HG03135 (cell line): Measurements from ENCODE around the gene CARHSP1.
"Not testable (repeated sequence)": the region's sequence is repeated elsewhere in the genome, so short reads cannot be mapped to it uniquely, and the experiment has no call there.

Experiments used
- ATAC-seq: cut with Tn5 transposase; IDR thresholded peaks from one replicate; pipeline ENCODE4 v1.9.1; 2021; ENCODE audit warnings: mild to moderate bottlenecking, moderate library complexity; ENCODE audit not compliant: unreplicated experiment

CARHSP1 gene

DNA sequence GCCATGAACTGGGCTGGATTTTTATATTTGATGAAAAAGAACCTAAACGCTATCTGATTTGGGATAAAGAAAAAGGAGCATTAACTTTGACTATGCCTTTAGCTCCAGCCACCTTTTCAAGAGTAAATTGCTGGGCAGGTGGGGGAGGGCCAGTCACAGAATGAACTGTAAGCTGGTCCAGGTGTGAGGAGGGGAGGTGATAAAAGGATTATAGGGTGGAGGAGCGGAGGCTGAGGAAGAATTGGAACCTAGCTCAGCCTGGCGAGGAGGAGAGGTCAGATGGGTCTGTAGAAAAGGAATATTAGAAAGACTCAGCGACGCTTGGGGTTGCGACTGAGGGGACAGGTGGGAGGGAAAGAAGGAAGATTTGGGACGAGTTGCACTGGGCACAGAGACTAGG is 32.0 kb downstream of the CARHSP1 start:
- not testable (repeated sequence) for ATAC-seq

DNA sequence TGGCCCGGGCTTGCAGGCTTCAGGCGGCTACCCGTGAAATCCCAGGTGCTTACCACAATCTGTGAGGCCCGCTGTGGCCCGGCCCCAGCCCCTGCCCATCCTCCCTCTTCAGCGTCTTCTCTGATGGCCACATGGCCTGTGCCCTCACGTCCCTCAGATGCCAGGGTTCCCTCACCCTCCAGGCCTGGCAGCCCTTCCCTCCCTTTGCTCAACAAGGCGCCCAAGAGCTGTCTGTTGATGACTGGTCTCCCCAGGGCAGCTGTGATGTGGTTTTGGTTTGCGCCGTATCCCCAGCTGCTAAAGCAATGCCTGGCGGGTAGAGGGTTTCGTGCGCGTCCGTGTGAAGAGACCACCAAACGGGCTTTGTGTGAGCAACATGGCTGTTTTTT is 36.1 kb downstream of the CARHSP1 start:
- no peak for ATAC-seq

DNA sequence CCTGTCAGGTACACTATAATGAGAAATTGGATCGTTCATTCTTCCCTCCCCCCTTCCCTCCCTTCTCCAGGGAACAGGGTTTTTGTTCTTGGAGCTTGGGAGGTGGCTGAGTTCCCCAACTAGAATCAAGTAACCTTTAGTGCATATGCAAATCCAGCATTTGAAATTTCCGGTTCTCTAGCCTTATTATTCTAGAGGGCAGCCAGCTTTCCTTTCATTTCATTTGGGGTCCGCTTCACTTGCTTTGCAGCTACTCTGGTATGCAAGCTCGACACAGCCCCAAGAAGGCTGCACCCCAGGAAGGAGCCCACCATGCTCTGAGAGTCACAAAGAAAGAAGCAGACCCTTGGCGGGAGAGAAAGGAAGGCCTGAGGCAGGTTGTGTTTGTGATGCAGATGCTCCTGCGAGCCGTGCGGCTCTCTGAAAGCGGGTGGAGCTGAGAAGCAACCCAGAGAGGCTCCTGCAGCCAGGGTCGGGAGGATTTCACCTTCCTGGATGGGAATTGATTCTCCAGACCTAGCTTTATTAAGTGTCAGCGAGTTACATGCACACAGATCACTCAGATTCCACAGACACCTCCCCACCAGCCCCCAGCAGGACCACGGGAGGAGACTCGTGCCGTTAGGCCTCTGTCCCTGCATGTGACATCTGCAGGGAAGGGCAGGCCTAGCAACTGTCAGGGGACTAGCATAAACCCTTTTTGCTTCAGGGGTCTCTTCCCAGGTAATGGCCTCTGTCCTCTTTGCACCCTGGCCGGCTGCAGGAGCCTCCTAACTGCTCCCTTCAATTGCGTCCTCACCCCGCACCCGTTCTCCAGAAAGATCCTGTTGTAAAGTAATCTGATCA is 36.7 kb downstream of the CARHSP1 start:
- ATAC-seq, result no peak

DNA sequence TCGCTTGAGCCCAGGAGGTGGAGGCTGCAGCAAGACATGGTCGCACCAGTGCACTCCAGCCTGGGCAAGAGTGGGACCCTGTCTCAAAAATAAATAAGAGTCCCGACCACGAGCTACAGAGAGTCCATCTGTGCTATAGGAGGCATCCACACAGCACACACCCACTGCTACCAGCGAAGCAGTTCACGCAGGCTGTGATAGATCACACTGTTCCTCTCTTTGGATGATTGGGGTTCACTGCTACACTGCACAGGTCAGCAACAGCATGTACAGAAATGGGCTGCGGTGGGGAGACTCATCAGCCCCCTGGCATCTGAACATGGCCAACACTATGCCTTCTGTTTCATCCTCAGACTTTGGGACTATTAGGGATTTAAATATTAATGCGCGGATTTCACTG is 37.4 kb downstream of the CARHSP1 start:
- ATAC-seq, result no peak

DNA sequence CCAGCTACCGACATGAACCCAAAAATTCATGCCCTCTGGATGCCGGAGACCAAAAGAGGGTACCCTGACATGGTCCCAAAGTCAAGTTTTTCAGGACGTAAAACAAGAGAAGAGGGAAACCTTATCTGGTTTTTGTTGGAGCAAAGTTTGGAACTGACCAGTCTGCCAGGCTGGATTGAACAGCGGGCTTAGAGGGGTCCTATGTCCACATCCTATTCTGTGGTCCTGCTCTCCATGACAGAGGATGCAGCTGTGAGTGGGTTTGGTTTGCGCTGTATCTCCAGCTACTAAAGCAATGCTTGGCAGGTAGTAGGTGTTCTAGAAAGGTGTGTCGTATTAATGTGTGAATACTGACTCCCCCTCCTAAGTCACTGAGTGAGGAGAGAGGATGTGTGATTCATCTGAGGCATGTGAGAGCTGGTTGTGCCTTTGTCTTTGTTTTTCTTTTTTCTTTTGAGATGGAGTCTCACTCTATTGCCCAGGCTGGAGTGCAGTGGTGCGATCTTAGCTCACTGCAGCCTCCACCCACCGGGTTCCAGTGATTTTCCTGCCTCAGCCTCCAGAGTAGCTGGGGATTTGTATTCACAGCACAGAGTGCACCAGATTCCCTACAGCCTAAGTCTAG is 40.2 kb downstream of the CARHSP1 start:
- ATAC-seq, result no peak

DNA sequence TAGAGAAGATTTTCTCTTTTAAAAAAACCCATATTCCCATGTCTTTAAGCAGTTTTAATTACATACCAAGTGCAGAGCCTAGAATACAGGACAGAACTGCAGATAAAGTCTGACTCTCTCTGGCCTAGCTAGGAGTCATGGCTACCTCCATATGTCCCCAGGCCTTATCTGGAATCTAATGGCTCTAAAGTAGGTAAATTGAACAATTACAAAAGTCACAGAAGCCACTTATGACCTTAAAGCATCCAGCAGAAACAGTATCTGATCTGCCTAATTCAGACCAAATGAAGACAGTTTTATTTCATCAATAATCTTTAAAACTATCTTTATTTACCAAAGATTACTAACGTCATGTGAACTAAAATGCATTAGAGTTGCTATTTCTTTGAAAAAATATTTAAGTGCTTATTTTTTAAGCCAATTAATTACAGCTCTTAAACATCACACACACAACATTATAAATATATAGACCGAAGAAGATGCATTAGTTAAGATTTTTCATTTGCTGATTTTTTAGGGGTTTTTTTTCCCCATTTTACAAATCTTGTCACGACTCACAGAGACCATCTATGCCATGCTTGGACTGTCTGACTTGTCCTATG is 42.4 kb downstream of the CARHSP1 start:
- ATAC-seq, result no peak

DNA sequence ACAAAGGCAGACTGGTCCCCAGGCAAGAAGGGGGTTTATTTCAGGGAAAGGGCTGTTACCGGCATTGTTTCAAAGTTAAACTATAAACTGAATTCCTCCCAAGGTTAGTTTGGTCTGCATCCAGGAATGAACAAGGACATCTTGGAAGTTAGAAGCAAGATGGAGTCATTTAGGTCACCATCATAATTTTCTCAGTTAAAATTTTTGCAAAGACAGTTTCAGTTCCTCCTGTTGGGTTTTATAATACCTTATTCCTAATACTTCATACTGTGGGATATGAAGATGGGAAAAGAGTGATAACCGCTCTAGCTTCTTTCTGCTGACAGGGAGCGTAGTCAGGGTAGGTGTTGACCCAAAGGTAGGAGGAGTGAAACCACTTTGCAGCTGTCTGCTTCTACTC is 46.4 kb downstream of the CARHSP1 start:
- ATAC-seq, result no peak

DNA sequence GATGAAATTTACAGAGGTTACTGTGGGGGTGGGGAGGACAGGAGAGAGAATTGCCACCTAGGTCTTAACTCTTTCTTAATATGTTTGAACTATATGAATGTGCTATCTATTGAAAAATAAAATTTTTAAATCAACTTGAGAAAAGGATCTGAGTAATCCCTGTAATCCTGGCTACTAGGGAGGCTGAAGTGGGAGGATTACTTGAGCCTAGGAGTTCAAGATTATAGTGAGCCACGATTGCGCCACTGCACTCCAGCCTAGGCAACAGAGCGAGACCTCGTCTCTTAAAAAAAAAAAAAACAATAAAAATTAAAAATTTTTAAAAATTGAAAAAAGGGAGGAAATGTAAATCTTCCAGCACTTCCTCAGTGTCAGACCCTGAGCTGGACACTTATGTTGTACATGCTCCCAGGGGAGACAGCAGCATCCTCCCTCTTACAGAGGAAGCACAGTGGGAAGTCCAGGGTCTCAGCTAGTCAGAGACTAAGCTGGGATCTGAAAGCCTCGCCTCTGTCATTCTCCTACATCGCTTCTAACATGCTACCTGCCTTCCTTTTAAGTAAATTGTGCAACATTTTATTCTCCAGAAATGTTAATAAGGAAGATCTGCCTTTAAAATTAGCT is 49.3 kb downstream of the CARHSP1 start:
- ATAC-seq, result no peak

DNA sequence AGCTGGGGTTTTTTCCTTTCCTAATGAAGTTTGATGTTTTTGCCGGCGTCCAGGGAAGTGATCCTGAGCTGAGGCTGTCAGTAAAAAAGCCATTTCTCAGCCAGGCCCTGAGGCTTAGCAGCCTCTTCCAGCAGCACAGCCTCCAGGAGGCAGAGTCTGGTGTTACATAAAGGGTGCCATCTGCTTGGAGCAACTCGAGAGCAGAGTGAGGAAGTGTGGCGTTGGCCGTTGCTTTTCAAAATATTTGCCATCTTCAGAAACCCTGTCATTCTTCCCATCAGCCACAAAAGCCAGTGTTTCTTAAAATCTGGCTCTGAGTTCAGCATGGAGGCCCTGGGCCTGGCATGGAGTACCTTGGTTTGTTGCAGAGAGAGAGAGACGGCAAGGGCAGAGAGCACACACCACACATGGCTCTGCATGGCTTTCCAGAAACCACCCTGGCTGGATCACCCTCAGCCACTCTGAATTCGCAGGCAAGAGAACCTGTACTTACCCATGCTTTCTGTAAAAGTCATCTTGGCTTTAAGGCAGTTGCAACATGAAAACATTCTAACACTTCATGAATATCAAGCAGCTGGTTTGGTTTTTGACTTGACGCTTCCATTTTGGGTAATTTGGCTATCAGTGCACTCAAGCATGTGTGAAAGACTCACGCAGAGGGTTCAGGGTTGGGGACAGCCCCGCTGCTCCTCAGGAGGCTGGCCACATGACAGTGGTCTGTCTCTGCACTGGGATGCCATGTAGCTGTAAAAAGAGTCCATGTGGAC is 50.1 kb downstream of the CARHSP1 start:
- peak; percentile 71 for ATAC-seq

DNA sequence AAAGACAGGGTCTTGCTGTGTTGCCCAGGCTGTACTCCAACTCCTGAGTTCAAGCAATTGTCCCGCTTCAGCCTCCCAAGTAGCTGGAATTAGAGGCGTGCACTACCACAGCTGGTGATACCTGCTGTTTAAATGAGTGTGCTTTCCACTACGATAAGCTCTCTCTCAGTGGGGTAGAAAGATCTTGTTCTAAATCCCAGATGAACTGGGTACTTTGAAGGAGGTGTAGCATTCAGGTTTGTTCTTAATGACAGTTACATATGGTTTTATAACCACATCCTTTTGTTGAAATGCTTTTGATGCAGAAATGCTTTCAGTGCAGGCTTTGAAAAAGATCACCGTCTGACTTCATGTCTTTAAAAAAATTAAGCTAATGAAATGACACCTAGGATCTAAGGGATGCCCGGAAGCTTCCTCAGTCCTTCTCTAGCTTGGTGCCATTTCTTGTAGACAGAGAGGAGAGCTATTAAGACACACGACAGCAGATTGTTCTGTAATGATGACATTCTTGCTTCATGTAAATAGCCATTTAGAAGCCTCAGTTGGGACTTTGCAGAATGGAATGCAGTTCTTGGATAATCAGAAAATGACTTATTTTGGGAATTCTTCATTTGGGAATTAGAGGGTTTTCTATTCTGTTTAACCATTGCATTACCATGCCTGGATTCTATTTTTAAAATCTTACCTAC is 51.7 kb downstream of the CARHSP1 start:
- ATAC-seq, result no peak

DNA sequence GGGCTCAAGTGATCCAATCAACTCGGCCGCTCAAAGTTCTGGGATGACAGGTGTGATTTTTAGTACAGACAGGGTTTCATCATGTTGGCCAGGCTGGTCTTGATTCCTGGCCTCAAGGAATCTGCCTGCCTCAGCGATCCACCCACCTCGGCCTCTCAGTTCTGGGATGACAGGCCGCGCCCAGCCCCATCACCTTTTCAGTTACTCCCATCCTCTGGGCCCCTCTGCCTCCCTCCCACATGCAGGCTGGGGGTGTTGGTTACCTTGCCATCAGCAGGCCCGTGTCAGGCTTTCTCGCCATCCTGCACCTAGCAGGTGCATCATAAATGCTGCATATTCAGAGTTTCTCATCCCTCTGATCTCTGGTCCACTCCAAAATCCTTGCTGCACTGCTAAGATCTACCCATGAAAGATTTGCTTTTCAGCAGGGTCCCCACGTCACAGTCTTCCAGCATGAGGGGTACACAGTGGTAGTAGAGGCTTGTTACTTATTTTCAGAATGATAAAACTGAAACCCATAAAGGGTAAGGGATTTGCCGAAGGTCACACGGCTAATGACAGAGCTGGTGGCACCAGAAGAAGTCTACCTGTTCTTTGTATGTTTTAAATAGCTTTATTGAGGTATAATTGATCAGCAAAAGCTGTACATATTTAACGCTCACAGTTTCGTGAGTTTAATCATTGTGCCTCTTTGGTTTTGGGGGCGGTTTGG is 54.6 kb downstream of the CARHSP1 start:
- ATAC-seq, result no peak

DNA sequence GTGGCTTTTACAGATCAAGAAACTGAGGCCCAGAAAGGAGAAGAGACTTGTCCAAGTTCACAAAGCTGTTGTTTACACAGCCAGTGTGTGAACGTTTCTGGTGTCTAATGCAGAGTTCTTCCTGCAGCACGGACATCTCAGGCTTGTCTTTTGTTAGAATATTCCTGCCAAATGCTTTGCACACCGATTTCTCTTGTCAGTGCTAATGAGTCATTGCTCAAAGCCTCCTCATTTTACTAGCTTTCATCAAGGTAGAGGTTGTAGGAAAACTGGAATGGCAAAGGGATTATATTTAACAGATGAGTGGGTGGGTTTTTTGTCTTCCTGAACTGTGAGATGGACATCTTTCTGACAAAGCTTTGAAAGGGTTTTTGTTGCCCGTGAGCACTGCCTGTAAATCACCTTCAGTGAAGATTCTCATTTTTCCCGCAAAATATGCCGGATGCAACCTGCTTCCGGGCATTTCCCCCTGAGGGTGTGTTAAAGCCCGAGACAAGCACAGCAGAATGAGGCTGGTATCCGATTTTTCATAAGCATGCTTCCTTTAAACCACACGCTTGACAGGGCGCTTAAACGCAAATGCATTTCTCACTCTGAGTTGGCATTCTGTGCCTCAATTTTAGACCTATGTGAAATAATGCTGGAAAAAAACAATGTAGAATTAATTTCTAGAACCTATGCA is 56.5 kb downstream of the CARHSP1 start:
- ATAC-seq, result no peak

DNA sequence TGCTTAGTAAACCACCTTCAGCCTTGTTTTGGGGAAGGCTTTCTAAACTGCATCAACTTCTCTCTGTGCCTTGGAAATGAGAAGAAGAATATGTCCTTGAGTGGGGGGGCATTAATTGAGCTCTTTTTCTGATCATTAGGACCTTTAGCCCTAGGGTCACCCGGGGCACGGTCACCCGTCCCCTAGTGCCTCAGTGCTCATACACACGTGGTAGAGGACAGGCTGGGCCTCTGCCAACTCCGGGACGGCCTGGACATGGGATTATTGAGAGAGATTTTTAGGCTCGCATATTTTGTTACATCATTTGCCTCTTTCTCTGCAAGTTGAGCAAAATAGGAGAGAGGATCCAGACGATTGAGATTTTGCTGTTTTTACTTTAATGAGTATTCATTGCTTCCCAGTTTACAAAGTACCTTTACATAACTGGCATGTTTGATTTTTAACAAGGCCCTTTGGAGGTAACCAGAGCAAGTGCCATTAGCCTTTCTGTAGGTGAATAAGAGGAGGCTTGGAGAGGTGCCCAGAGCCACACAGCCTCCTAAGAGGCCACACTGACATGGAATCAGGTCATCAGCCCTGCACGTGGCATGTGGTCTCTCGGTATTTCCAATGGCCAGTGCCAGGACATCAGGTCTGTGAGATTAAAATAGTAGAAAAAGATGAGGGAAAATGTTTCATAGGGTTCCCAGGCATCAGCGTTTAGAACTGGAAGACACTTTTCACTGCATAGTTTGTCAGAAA is 60.0 kb downstream of the CARHSP1 start:
- ATAC-seq, result no peak

DNA sequence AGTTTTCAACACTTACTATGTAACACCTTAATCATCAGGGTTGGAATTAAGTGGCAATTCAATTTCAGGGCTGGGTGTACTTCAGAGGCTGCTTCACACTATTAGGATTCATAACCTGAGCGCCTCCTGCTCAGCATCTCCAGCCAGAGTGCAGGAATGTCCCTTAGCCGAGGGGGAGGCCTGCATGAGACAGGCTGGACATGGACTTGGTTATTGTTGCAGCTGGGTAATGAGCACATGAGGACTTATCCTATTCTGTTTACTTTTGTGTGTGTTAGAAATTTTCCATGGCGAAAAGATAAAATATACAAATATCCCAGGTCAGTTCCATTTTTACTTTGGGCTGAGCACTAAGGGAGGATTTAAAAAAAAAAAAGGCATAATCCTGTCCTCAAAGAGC is 60.8 kb downstream of the CARHSP1 start:
- no peak for ATAC-seq

DNA sequence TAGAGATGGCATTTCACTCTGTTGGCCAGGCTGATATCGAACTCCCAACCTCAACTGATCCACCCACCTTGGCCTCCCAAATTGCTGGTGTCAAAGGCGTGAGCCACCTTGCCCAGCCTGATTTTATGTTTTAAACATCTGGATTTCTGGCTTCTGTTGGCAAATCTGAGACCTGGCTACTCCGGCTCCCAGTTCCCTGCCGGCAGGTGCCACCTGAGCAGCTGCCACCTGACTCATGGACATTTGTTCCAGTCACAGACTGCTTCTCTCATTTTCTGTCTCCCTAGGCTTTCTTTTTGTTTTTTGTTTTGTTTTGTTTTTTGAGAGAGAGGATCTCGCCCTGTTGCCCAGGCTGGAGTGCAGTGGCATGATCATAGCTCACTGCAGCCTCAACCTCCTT is 61.6 kb downstream of the CARHSP1 start:
- no peak for ATAC-seq

DNA sequence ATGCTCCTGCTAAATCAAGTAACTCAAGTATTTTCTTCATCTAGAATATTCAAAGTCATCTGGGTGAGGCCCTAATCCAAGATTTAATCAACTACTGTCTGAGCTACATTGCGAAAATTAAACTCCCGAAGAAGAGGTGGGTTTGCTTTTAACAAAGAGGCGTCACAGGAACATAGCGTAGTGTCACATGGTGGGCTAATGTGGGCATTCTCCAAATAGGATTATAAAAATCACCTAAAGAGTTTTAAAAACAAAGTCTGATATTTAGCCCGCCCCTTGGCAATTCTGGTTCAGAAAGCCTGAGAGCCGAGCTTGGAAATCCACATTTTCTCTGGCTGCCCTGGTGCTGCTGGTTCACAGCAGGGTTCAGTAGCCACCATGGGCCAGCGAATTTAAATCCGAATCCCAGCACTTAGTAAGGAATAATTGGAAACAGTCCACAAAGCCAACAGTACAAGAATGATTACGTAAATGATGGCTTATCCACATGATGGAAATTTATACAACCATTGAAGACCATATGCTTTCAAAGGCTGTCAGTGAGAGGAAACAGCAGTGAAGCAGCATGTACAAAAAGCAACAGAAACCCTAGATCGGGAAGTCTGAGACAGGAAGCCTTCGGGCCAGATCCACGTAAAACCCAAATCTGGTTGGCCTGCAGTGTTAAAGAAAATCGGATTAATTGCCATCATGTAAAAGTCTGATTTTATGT is 62.4 kb downstream of the CARHSP1 start:
- ATAC-seq, result no peak

DNA sequence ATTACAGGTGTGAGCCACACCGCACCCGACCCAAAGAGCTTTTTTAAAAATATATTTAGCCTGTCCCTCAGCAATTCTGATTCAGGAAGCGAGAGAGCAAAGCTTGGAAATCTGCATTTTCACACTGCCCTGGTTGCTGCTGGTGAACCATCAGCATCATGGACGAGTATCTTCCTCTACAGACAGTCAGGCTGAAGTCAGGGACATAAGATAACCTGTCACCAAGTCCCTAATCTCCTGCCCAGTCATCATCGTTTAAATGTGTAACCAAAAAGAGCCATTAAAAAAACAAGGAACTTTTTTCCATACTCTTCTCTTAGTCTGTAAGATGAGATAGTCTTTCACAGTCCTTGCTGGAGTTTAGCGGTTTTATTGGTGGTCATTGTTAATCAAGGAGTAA is 64.5 kb downstream of the CARHSP1 start:
- no peak for ATAC-seq

DNA sequence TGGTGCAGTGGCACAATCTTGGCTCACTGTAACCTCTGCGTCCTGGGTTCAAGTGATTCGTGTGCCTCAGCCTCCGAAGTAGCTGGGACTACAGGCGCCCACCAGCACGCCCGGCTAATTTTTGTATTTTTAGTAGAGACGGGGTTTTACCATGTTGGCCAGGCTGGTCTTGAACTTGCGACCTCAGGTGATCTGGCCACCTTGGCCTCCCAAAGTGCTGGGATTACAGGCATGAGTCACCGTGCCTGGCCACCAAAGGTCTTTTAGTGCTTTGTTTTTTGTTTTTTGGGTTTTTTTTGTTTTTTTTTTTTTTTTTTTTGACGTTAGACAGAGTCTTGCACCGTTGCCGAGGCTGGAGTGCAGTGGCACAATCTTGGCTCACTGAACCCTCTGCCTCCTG is 65.1 kb downstream of the CARHSP1 start:
- ATAC-seq, result not testable (repeated sequence)
